Measurements from ENCODE around the gene STEAP3.

STEAP3 gene

DNA sequence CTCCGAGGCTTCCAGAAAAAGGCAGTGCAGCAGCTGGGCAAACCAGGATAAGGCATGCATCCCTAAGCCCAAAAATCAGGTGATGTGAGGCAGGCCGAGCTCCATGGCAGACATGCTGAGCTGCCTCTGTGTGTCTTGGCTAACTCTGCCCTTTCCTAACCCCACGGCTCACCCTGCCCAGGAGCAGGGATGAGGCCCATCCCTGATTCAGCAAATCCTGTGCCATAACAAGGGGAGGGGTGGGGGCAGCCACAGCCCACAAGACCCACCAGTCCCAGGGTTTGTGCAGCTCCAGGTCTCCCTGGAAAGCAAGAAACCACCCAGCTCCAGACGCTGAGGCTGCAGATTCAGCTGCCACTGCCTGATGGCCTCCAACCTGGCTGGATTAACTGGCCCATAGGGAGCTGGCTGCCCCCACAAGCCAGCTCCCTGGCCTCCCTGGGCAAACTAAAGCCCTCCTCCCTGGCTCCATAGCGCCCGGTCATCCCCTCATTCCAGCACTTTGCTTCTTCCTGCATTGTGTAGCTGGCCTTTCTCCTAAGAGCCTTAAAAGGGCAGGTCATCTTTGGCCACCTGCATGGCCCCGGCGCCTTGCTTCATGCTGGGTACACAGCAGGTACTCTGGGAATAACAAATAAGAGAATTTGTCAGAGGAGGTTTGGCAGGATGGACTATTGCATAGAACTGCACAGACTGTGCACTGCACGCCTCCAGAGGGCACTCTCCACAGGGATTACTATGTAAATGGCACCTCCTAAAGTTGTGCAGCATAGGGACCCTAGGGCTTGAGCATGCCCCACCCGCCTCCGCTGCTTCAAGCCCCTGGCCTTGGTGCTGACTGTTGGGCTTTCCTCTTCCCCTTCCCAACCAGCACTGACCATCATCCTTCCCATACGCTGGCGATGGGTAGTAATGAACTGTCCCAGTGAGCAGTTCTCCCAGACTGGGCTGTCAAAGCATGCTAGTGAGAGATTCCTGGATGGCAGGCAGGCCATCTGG, 10.7 kb downstream of the STEAP3 start:
- H4K20me1 ChIP-seq (ENCODE audit: insufficient read depth, low read length, poor library complexity, severe bottlenecking): no peaks in the 10 kb centered on the region
- H2AFZ ChIP-seq (ENCODE audit: low read length): no peak overlapping the region
- no peaks in the 10 kb centered on the region for H3K4me1 ChIP-seq (ENCODE audit: insufficient read depth, low read length, poor library complexity, severe bottlenecking)
- H3K4me2 ChIP-seq (ENCODE audit: low read depth, low read length, poor library complexity, severe bottlenecking): no peak overlapping the region
- no peaks in the 10 kb centered on the region for H3K27me3 ChIP-seq (ENCODE audit: insufficient read depth, low read length, poor library complexity, severe bottlenecking)
- H3K4me3 ChIP-seq (ENCODE audit: low read length, poor library complexity, severe bottlenecking): no peak overlapping the region
- TF ChIP-seq, protein P1, sequence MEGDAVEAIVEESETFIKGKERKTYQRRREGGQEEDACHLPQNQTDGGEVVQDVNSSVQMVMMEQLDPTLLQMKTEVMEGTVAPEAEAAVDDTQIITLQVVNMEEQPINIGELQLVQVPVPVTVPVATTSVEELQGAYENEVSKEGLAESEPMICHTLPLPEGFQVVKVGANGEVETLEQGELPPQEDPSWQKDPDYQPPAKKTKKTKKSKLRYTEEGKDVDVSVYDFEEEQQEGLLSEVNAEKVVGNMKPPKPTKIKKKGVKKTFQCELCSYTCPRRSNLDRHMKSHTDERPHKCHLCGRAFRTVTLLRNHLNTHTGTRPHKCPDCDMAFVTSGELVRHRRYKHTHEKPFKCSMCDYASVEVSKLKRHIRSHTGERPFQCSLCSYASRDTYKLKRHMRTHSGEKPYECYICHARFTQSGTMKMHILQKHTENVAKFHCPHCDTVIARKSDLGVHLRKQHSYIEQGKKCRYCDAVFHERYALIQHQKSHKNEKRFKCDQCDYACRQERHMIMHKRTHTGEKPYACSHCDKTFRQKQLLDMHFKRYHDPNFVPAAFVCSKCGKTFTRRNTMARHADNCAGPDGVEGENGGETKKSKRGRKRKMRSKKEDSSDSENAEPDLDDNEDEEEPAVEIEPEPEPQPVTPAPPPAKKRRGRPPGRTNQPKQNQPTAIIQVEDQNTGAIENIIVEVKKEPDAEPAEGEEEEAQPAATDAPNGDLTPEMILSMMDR (conservative IDR thresholded peaks at IDR 0.05; ENCODE audit: low read length): peak; percentile 62
- no peak for TF ChIP-seq EZH2phosphoT487 (IDR thresholded peaks at IDR 0.05; ENCODE audit: borderline replicate concordance)
- H3K9ac ChIP-seq (ENCODE audit: low read depth, low read length, poor library complexity, severe bottlenecking): no peak overlapping the region
- H3F3A ChIP-seq (ENCODE audit: low read depth): no peaks in the 10 kb centered on the region
- no peaks in the 10 kb centered on the region for H3K79me2 ChIP-seq (ENCODE audit: insufficient read depth, low read length)
- H3K9me2 ChIP-seq (replicated peaks; ENCODE audit: low read depth, low read length): no peaks in the 10 kb centered on the region
- no peaks in the 10 kb centered on the region for H3K9me3 ChIP-seq (ENCODE audit: insufficient read depth, low read depth, low read length)
- no peaks in the 10 kb centered on the region for H3K36me3 ChIP-seq (ENCODE audit: insufficient read depth, low read length)

DNA sequence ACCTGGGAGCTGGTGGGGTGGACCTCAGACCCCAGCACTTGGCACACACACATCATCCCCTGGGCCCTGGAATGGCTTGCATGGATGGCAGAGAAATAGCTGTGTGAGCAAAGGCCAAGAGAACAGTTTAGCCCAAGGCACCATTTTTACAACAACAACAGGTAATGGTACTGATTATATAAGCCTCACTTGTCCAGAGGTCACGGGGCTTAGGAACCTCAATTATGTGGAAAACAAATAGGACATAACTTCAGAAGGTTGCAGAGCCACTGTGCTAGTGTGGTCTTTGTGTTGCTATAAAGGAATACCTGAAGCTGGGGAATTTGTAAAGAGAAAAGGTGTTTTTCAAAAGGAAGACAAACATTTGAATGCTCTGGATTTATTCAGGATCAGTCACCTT, 13.2 kb downstream of the STEAP3 start:
- H3K4me3 ChIP-seq (ENCODE audit: low read length, poor library complexity, severe bottlenecking): no peak overlapping the region
- H3K4me1 ChIP-seq (ENCODE audit: insufficient read depth, low read length, poor library complexity, severe bottlenecking): no peaks in the 10 kb centered on the region
- no peaks in the 10 kb centered on the region for H3K79me2 ChIP-seq (ENCODE audit: insufficient read depth, low read length)
- H2AFZ ChIP-seq (ENCODE audit: low read length): no peak overlapping the region
- H3K9ac ChIP-seq (ENCODE audit: low read depth, low read length, poor library complexity, severe bottlenecking): no peak overlapping the region
- H4K20me1 ChIP-seq (ENCODE audit: insufficient read depth, low read length, poor library complexity, severe bottlenecking): no peaks in the 10 kb centered on the region
- H3K9me3 ChIP-seq (ENCODE audit: insufficient read depth, low read depth, low read length): no peaks in the 10 kb centered on the region
- no peaks in the 10 kb centered on the region for H3K36me3 ChIP-seq (ENCODE audit: insufficient read depth, low read length)
- H3K4me2 ChIP-seq (ENCODE audit: low read depth, low read length, poor library complexity, severe bottlenecking): no peak overlapping the region
- no peaks in the 10 kb centered on the region for H3K27me3 ChIP-seq (ENCODE audit: insufficient read depth, low read length, poor library complexity, severe bottlenecking)
- TF ChIP-seq, protein P1 (conservative IDR thresholded peaks at IDR 0.05; ENCODE audit: low read length): no peak
- TF ChIP-seq EZH2phosphoT487 (IDR thresholded peaks at IDR 0.05; ENCODE audit: borderline replicate concordance): no peak
- no peaks in the 10 kb centered on the region for H3F3A ChIP-seq (ENCODE audit: low read depth)
- H3K9me2 ChIP-seq (replicated peaks; ENCODE audit: low read depth, low read length): no peaks in the 10 kb centered on the region

DNA sequence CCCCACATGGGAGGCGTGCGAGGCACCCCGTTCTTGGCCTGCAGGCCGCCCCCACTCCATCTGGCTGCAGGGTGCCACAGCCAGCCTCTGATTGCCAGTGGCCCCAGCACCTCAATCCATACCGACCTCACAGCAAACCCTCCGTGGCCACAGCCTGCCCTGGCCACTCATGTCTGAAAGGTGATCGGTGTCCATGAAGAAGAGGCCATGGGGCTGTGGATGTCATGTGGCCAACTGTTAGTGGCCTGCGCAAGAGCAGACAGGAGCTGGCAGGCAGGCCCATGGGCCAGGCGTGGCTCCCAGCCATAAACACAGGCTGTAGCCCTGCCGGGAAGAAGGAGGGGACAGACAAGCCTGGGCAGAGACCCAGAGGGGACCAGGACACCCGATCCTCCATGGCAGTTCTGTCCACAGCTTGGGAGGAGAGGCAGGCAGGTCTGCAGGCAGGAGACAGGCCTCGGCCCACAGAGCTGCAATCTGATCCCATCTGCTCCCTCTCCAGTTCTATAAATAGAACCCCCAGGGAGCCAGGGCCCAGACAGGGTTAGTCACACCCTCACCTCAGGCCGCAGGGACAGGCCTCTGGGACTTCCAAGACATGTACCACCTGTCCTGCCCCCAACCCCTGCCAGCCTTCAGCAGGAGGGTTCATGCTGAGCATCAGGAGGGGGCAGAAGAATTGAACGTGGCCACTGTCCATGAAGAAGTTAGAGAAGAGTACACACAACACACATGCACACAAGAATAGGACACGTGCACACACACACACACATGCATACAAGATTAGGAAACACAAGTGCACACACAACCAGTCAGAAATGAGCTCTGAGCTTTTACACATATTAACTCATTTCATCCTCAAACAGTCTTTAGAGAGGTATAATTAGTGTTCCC, 16.9 kb downstream of the STEAP3 start:
- H3F3A ChIP-seq (ENCODE audit: low read depth): no peaks in the 10 kb centered on the region
- H3K36me3 ChIP-seq (ENCODE audit: insufficient read depth, low read length): no peaks in the 10 kb centered on the region
- H3K4me2 ChIP-seq (ENCODE audit: low read depth, low read length, poor library complexity, severe bottlenecking): no peak overlapping the region
- no peaks in the 10 kb centered on the region for H3K79me2 ChIP-seq (ENCODE audit: insufficient read depth, low read length)
- H3K4me1 ChIP-seq (ENCODE audit: insufficient read depth, low read length, poor library complexity, severe bottlenecking): no peaks in the 10 kb centered on the region
- no peaks in the 10 kb centered on the region for H3K9me2 ChIP-seq (replicated peaks; ENCODE audit: low read depth, low read length)
- H3K4me3 ChIP-seq (ENCODE audit: low read length, poor library complexity, severe bottlenecking): no peak overlapping the region
- no peak overlapping the region for H3K9ac ChIP-seq (ENCODE audit: low read depth, low read length, poor library complexity, severe bottlenecking)
- H3K9me3 ChIP-seq (ENCODE audit: insufficient read depth, low read depth, low read length): no peaks in the 10 kb centered on the region
- no peak overlapping the region for H2AFZ ChIP-seq (ENCODE audit: low read length)
- no peaks in the 10 kb centered on the region for H4K20me1 ChIP-seq (ENCODE audit: insufficient read depth, low read length, poor library complexity, severe bottlenecking)
- TF ChIP-seq, protein P1 (conservative IDR thresholded peaks at IDR 0.05; ENCODE audit: low read length): no peak
- no peak for TF ChIP-seq EZH2phosphoT487 (IDR thresholded peaks at IDR 0.05; ENCODE audit: borderline replicate concordance)
- no peaks in the 10 kb centered on the region for H3K27me3 ChIP-seq (ENCODE audit: insufficient read depth, low read length, poor library complexity, severe bottlenecking)

Measured in Loucy (cell line).